ENCODE results near the gene LCN12.

DNA sequence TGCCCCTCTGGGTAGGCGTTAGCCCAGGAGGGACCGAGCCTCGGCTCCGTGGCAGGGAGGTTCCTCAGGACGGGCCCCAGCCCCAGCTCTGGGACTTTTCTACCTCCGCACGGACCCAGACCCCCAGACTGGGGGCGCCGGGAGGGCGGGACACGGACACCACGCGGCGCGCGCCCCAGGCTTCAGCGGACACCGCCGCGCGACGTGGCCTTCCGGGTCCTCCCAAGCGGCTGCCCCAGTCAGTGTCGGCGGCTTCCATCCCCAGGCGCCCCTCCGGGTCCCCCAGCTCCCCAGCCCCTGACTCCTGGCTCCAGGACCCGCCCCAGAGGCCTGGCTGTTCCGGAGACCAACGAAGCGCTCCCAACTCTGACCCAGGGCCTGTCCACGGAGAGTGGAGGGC lies 33.8 kb downstream of the LCN12 start:
- no peak for TF ChIP-seq CTCF (IDR thresholded peaks at IDR 0.05)
- no peak for TF ChIP-seq POLR2AphosphoS5 (IDR thresholded peaks at IDR 0.05; ENCODE audit: low read depth, low read length)
- no peak for TF ChIP-seq SIN3A (IDR thresholded peaks at IDR 0.05; ENCODE audit: borderline replicate concordance, insufficient read depth, low read depth, low read length)
- TF ChIP-seq, protein P1, sequence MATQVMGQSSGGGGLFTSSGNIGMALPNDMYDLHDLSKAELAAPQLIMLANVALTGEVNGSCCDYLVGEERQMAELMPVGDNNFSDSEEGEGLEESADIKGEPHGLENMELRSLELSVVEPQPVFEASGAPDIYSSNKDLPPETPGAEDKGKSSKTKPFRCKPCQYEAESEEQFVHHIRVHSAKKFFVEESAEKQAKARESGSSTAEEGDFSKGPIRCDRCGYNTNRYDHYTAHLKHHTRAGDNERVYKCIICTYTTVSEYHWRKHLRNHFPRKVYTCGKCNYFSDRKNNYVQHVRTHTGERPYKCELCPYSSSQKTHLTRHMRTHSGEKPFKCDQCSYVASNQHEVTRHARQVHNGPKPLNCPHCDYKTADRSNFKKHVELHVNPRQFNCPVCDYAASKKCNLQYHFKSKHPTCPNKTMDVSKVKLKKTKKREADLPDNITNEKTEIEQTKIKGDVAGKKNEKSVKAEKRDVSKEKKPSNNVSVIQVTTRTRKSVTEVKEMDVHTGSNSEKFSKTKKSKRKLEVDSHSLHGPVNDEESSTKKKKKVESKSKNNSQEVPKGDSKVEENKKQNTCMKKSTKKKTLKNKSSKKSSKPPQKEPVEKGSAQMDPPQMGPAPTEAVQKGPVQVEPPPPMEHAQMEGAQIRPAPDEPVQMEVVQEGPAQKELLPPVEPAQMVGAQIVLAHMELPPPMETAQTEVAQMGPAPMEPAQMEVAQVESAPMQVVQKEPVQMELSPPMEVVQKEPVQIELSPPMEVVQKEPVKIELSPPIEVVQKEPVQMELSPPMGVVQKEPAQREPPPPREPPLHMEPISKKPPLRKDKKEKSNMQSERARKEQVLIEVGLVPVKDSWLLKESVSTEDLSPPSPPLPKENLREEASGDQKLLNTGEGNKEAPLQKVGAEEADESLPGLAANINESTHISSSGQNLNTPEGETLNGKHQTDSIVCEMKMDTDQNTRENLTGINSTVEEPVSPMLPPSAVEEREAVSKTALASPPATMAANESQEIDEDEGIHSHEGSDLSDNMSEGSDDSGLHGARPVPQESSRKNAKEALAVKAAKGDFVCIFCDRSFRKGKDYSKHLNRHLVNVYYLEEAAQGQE (IDR thresholded peaks at IDR 0.05; ENCODE audit: insufficient read depth in 1 of 2, low read depth in 2 of 2, low read length in 1 of 2), result no peak
- TF ChIP-seq TCF7L2 (IDR thresholded peaks at IDR 0.05; ENCODE audit: low read depth, low read length), result no peak

Data from Panc1 (cell line).